Measurements from ENCODE around the gene SLC22A24. TPM values are rescaled to one million over a fixed set of nuclear protein-coding genes. Genes with fewer than 3 reads are reported as not detected.
"Not testable (repeated sequence)": the region's sequence is repeated elsewhere in the genome, so short reads cannot be mapped to it uniquely, and the experiment has no call there.

Gene SLC22A24
- polyA plus RNA-seq, 1 of the 3 experiments (the other 2 are of a cell fraction) = not detected

GRCh38 chr11:63080682-63081081 lies 63.3 kb downstream of the SLC22A24 start:
- ChIA-PET POLR2A (no interaction called here), CTCF (interaction anchor here (1.2 kb wide), 1 partner anchor 45 kb away, joined by 3 read pairs; no protein-coding TSS in a partner anchor)
- WGBS (ENCODE audit: low lambda C conversion rate) = 20% methylated on average over 2 of the region's 2 CpGs

GRCh38 chr11:63046203-63046602 lies 97.8 kb downstream of the SLC22A24 start:
- H3K36me3 ChIP-seq (replicated peaks in 1 of 2; ENCODE audit: control insufficient read depth in 1 of 2, insufficient read depth in 2 of 2, low read length in 1 of 2); H2AFZ ChIP-seq (ENCODE audit: low read depth); H3K4me2 ChIP-seq; H3F3A ChIP-seq (replicated peaks; ENCODE audit: insufficient read depth); H3K9ac ChIP-seq; H3K9me2 ChIP-seq; H3K9me3 ChIP-seq; H3K4me3 ChIP-seq (ENCODE audit: low read depth in 2 of 2, low read length in 1 of 2); H3K27me3 ChIP-seq (ENCODE audit: insufficient read depth); H3K27ac ChIP-seq (ENCODE audit: low read depth in 2 of 2, low read length in 1 of 2); POLR2A ChIA-PET; H4K20me1 ChIP-seq (ENCODE audit: insufficient read depth); H3K79me2 ChIP-seq (ENCODE audit: insufficient read depth); DNase-seq; H3K4me1 ChIP-seq (ENCODE audit: control insufficient read depth in 1 of 2, insufficient read depth in 2 of 2, low read depth in 1 of 2, low read length in 1 of 2): not testable (repeated sequence)
- CTCF ChIA-PET = interaction anchor here (1.1 to 1.3 kb wide), 2 partner anchors 10 to 23 kb away, joined by 5 to 8 read pairs; no protein-coding TSS in a partner anchor
- 0% methylated on average over 1 of the region's 1 CpG for WGBS (ENCODE audit: low lambda C conversion rate)

More at GRCh38 chr11:63080682-63081081, 63.3 kb downstream of the SLC22A24 start:
- H3K4me2 ChIP-seq = no peak overlapping the region
- H3K9ac ChIP-seq = no peak overlapping the region
- TF ChIP-seq, protein P1, sequence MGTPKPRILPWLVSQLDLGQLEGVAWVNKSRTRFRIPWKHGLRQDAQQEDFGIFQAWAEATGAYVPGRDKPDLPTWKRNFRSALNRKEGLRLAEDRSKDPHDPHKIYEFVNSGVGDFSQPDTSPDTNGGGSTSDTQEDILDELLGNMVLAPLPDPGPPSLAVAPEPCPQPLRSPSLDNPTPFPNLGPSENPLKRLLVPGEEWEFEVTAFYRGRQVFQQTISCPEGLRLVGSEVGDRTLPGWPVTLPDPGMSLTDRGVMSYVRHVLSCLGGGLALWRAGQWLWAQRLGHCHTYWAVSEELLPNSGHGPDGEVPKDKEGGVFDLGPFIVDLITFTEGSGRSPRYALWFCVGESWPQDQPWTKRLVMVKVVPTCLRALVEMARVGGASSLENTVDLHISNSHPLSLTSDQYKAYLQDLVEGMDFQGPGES (IDR thresholded peaks at IDR 0.05; ENCODE audit: low read depth, low read length) = no peak
- TF ChIP-seq REST (IDR thresholded peaks at IDR 0.05; ENCODE audit: low read depth, low read length) = no peak
- no peak for TF ChIP-seq ELF1 (IDR thresholded peaks at IDR 0.05)
- no peak for TF ChIP-seq SMC3 (IDR thresholded peaks at IDR 0.05; ENCODE audit: low read depth, low read length)
- no peak for TF ChIP-seq FOSL2 (IDR thresholded peaks at IDR 0.05; ENCODE audit: borderline replicate concordance, low read depth)
- TF ChIP-seq FOXJ3 (CRISPR knock-in tag; IDR thresholded peaks at IDR 0.05) = no peak
- TF ChIP-seq TCF12 (IDR thresholded peaks at IDR 0.05) = no peak
- TF ChIP-seq GATA2 (CRISPR knock-in tag; IDR thresholded peaks at IDR 0.05) = no peak
- no peak for TF ChIP-seq EZH2phosphoT487 (IDR thresholded peaks at IDR 0.05; ENCODE audit: borderline replicate concordance, low read depth)
- TF ChIP-seq, protein P2, sequence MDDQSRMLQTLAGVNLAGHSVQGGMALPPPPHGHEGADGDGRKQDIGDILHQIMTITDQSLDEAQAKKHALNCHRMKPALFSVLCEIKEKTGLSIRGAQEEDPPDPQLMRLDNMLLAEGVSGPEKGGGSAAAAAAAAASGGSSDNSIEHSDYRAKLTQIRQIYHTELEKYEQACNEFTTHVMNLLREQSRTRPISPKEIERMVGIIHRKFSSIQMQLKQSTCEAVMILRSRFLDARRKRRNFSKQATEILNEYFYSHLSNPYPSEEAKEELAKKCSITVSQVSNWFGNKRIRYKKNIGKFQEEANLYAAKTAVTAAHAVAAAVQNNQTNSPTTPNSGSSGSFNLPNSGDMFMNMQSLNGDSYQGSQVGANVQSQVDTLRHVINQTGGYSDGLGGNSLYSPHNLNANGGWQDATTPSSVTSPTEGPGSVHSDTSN (IDR thresholded peaks at IDR 0.05) = no peak
- TF ChIP-seq, protein P3, sequence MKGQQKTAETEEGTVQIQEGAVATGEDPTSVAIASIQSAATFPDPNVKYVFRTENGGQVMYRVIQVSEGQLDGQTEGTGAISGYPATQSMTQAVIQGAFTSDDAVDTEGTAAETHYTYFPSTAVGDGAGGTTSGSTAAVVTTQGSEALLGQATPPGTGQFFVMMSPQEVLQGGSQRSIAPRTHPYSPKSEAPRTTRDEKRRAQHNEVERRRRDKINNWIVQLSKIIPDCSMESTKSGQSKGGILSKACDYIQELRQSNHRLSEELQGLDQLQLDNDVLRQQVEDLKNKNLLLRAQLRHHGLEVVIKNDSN (IDR thresholded peaks at IDR 0.05; ENCODE audit: borderline replicate concordance, low read depth) = no peak
- TF ChIP-seq FOXM1 (IDR thresholded peaks at IDR 0.05; ENCODE audit: low read depth) = no peak
- no peak for TF ChIP-seq NRF1 (IDR thresholded peaks at IDR 0.05; ENCODE audit: low read depth, low read length)
- TF ChIP-seq, protein P4, sequence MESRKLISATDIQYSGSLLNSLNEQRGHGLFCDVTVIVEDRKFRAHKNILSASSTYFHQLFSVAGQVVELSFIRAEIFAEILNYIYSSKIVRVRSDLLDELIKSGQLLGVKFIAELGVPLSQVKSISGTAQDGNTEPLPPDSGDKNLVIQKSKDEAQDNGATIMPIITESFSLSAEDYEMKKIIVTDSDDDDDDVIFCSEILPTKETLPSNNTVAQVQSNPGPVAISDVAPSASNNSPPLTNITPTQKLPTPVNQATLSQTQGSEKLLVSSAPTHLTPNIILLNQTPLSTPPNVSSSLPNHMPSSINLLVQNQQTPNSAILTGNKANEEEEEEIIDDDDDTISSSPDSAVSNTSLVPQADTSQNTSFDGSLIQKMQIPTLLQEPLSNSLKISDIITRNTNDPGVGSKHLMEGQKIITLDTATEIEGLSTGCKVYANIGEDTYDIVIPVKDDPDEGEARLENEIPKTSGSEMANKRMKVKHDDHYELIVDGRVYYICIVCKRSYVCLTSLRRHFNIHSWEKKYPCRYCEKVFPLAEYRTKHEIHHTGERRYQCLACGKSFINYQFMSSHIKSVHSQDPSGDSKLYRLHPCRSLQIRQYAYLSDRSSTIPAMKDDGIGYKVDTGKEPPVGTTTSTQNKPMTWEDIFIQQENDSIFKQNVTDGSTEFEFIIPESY (IDR thresholded peaks at IDR 0.05; ENCODE audit: borderline replicate concordance, low read depth) = no peak
- no peak for TF ChIP-seq NFIC (IDR thresholded peaks at IDR 0.05; ENCODE audit: borderline replicate concordance)
- H3K27ac ChIP-seq (ENCODE audit: low read depth in 2 of 2, low read length in 1 of 2) = no peak overlapping the region
- no peaks in the 10 kb centered on the region for H3K9me3 ChIP-seq
- H2AFZ ChIP-seq (ENCODE audit: low read depth) = no peak overlapping the region
- H3K4me1 ChIP-seq (ENCODE audit: control insufficient read depth in 1 of 2, insufficient read depth in 2 of 2, low read depth in 1 of 2, low read length in 1 of 2) = no peaks in the 10 kb centered on the region
- no peak for DNase-seq
- H4K20me1 ChIP-seq (ENCODE audit: insufficient read depth) = no peaks in the 10 kb centered on the region
- H3K4me3 ChIP-seq (ENCODE audit: low read depth in 2 of 2, low read length in 1 of 2) = no peak overlapping the region
- H3K27me3 ChIP-seq (ENCODE audit: insufficient read depth) = no peaks in the 10 kb centered on the region
- no peaks in the 10 kb centered on the region for H3K9me2 ChIP-seq
- no peaks in the 10 kb centered on the region for H3F3A ChIP-seq (replicated peaks; ENCODE audit: insufficient read depth)
- no peaks in the 10 kb centered on the region for H3K36me3 ChIP-seq (replicated peaks in 1 of 2; ENCODE audit: control insufficient read depth in 1 of 2, insufficient read depth in 2 of 2, low read length in 1 of 2)
- no peaks in the 10 kb centered on the region for H3K79me2 ChIP-seq (ENCODE audit: insufficient read depth)

Measured in SK-N-SH (cell line).